Esophagus squamous epithelium (tissue), 4 donors: Measurements from ENCODE around the gene KLHL17.
A peak's percentile ranks its signal among the peaks of the same experiment; 100 is the strongest.

Experiments used
- POLR2A ChIP-seq, 4 donors: fragments of 450-650 bp; IDR thresholded peaks; one replicate each; pipeline ENCODE4 v1.6.1; 2017; ENCODE audit warnings: antibody characterized with exemption in 4 of 4, mild to moderate bottlenecking in 4 of 4, moderate library complexity in 3 of 4
- TF ChIP-seq, protein P1 (sequence below), 6 experiments: fragments of 450-650 bp in 4 of 6; fragments of 200-600 bp in 2 of 6; sonication (generic) in 2 of 6; IDR thresholded peaks; one replicate each; pipeline ENCODE4 v1.5.1; 2016 to 2019; ENCODE audit warnings: antibody characterized with exemption in 6 of 6, mild to moderate bottlenecking in 4 of 6, moderate library complexity in 4 of 6

- TF ChIP-seq, protein P1, sequence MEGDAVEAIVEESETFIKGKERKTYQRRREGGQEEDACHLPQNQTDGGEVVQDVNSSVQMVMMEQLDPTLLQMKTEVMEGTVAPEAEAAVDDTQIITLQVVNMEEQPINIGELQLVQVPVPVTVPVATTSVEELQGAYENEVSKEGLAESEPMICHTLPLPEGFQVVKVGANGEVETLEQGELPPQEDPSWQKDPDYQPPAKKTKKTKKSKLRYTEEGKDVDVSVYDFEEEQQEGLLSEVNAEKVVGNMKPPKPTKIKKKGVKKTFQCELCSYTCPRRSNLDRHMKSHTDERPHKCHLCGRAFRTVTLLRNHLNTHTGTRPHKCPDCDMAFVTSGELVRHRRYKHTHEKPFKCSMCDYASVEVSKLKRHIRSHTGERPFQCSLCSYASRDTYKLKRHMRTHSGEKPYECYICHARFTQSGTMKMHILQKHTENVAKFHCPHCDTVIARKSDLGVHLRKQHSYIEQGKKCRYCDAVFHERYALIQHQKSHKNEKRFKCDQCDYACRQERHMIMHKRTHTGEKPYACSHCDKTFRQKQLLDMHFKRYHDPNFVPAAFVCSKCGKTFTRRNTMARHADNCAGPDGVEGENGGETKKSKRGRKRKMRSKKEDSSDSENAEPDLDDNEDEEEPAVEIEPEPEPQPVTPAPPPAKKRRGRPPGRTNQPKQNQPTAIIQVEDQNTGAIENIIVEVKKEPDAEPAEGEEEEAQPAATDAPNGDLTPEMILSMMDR (IDR thresholded peaks at IDR 0.05): no peak
- peak in 1 of 4 donors; percentile 12 for TF ChIP-seq POLR2A (IDR thresholded peaks at IDR 0.05)
Measured at GRCh38 chr1:967466-968343, 7.3 kb downstream of the KLHL17 start.
